Smooth muscle cell (in vitro differentiated cells): ENCODE measurements around the gene HOXA7. TPM values are rescaled to one million over a fixed set of nuclear protein-coding genes. Genes with fewer than 3 reads are reported as not detected.

Experiments used
- DNase-seq: peaks from one replicate; lab custom pipeline; 2025; ENCODE audit not compliant: unreplicated experiment; lab: John Stamatoyannopoulos, UW
- H2AFZ ChIP-seq: fragments of 200-600 bp; sonication (generic); 2 replicates; pipeline ENCODE4 v1.6.0; 2016; ENCODE audit warnings: antibody characterized with exemption, low read depth, mild to moderate bottlenecking
- H3F3A ChIP-seq: fragments of 200-600 bp; sonication (generic); 2 replicates; pipeline ENCODE4 v1.6.0; 2017; ENCODE audit warnings: antibody characterized with exemption, low read depth
- H3K27ac ChIP-seq: fragments of 200-600 bp; sonication (generic); 2 replicates; pipeline ENCODE4 v1.5.1; 2016; ENCODE audit warnings: low read depth, mild to moderate bottlenecking
- H3K27me3 ChIP-seq: fragments of 200-600 bp; sonication (generic); 2 replicates; pipeline ENCODE4 v1.6.1; 2016; ENCODE audit warnings: low read depth, mild to moderate bottlenecking
- H3K36me3 ChIP-seq: fragments of 200-600 bp; sonication (generic); 2 replicates; pipeline ENCODE4 v1.5.1; 2016; ENCODE audit warnings: low read depth
- H3K4me1 ChIP-seq: fragments of 200-600 bp; sonication (generic); 2 replicates; pipeline ENCODE4 v1.5.1; 2016; ENCODE audit warnings: low read depth
- H3K4me2 ChIP-seq: fragments of 200-600 bp; sonication (generic); 2 replicates; pipeline ENCODE4 v1.6.0; 2016; ENCODE audit warnings: mild to moderate bottlenecking
- H3K4me3 ChIP-seq: fragments of 200-600 bp; sonication (generic); 2 replicates; pipeline ENCODE4 v1.5.1; 2016; ENCODE audit warnings: mild to moderate bottlenecking
- H3K79me2 ChIP-seq: fragments of 200-600 bp; sonication (generic); 2 replicates; pipeline ENCODE4 v1.6.0; 2016; ENCODE audit warnings: low read depth, mild to moderate bottlenecking
- H3K9ac ChIP-seq: fragments of 200-600 bp; sonication (generic); 2 replicates; pipeline ENCODE4 v1.6.0; 2016; ENCODE audit warnings: low read depth
- H3K9me3 ChIP-seq: fragments of 200-600 bp; sonication (generic); replicated peaks from 2 replicates; pipeline ENCODE4 v1.5.1; 2016; ENCODE audit warnings: low read depth
- H4K20me1 ChIP-seq: fragments of 200-600 bp; sonication (generic); 2 replicates; pipeline ENCODE4 v1.6.0; 2016; ENCODE audit warnings: low read depth
- CTCF ChIP-seq: fragments of 200-600 bp; sonication (generic); IDR thresholded peaks from 2 replicates; pipeline ENCODE4 v1.5.1; 2017; ENCODE audit warnings: borderline replicate concordance, mild to moderate bottlenecking, antibody characterized with exemption; ENCODE audit not compliant: insufficient read depth, poor library complexity, severe bottlenecking
- WGBS: methylation state at CpG from one replicate; pipeline ENCODE4 v1.1.7; 2016; ENCODE audit warnings: low lambda C conversion rate; 5-methylcytosine and 5-hydroxymethylcytosine counted together
- polyA plus RNA-seq: library from polyadenylated mRNA; unstranded; fragments of >200 nt; fragmentation: Nextera tagmentation; extraction: Ambion mirVana; gene quantifications from 2 replicates; pipeline ENCODE4 v1.2.1, GENCODE V29; 2016
- total RNA-seq: library from RNA; depleted of rRNA; stranded (reverse); fragments of >200 nt; gene quantifications from 2 replicates; pipeline ENCODE4 v1.2.3, GENCODE V29; 2014

HOXA7 gene
- total and polyA plus RNA-seq, 2 experiments from 2014 or later, result 0.72 to 1.2 TPM

GRCh38 chr7:27144781-27145164, 11.7 kb downstream of the HOXA7 start:
- Histone ChIP-seq H3K4me1 (peaks cover 7% of the 10 kb centered on the region), H3K27me3 (peaks cover 100% of the 10 kb centered on the region), H2AFZ (no peak overlapping the region), H3K4me2 (no peak overlapping the region), H3K36me3 (no peaks in the 10 kb centered on the region), H3K9me3 (no peaks in the 10 kb centered on the region), H3F3A (no peaks in the 10 kb centered on the region), H3K79me2 (no peaks in the 10 kb centered on the region), H3K9ac (no peak overlapping the region), H3K27ac (no peak overlapping the region), H4K20me1 (no peaks in the 10 kb centered on the region), H3K4me3 (no peak overlapping the region)
- no peak for TF ChIP-seq CTCF
- 26% methylated on average over 28 of the region's 31 CpGs for WGBS
- DNase-seq, result no peak

- H3K4me3 ChIP-seq, result peak overlapping the region; percentile 54
- no peaks in the 10 kb centered on the region for H3F3A ChIP-seq
- no peaks in the 10 kb centered on the region for H3K9me3 ChIP-seq
- no peaks in the 10 kb centered on the region for H3K36me3 ChIP-seq
- peaks cover 7% of the 10 kb centered on the region for H3K4me1 ChIP-seq
- peak overlapping the region; percentile 90 for H3K4me2 ChIP-seq
- no peak for TF ChIP-seq CTCF
- no peak overlapping the region for H3K9ac ChIP-seq
- no peak for DNase-seq
- peaks cover 100% of the 10 kb centered on the region for H3K27me3 ChIP-seq
- H3K27ac ChIP-seq, result no peak overlapping the region
- H4K20me1 ChIP-seq, result no peaks in the 10 kb centered on the region
- WGBS, result 39% methylated on average over 40 of the region's 40 CpGs
- no peak overlapping the region for H2AFZ ChIP-seq
- H3K79me2 ChIP-seq, result no peaks in the 10 kb centered on the region
Measured at GRCh38 chr7:27143950-27144780, 12.3 kb downstream of the HOXA7 start.

GRCh38 chr7:27143023-27143949, 13.2 kb downstream of the HOXA7 start, which contains the start of gene HOXA5:
TSS of gene HOXA5 (minus strand) at chr7:27143681. CDS start at chr7:27143607, 74 bp downstream.
- Histone ChIP-seq H3K4me3 (peak within 1 kb of the TSS; percentile 54), H2AFZ (peak within 1 kb of the TSS; percentile 81), H3K9me3 (no peaks in the 10 kb centered on the region), H3K4me1 (peaks cover 7% of the 10 kb centered on the region), H3K79me2 (no peaks in the 10 kb centered on the region), H3K27me3 (peaks cover 100% of the 10 kb centered on the region), H3K27ac (no peak within 1 kb of the TSS), H3K36me3 (no peaks in the 10 kb centered on the region), H4K20me1 (no peaks in the 10 kb centered on the region), H3K9ac (no peak within 1 kb of the TSS), H3F3A (no peaks in the 10 kb centered on the region), H3K4me2 (peak within 1 kb of the TSS; percentile 90)
- no peak for DNase-seq
- peak; percentile 60 for TF ChIP-seq CTCF
- WGBS, result 2% methylated on average over 80 of the region's 86 CpGs
